GM10847 (cell line): ENCODE data around the gene C12orf75.

ENCODE experiments used
- POLR2A ChIP-seq: IDR thresholded peaks from 2 replicates; pipeline ENCODE4 v1.6.1; 2011; ENCODE audit not compliant: insufficient read length; ENCODE audit errors: extremely low read depth

Gene C12orf75

GRCh38 chr12:105301696-105302095 is 28.8 kb upstream of the C12orf75 start:
- TF ChIP-seq POLR2A: no peak

GRCh38 chr12:105315130-105315529 is 15.4 kb upstream of the C12orf75 start:
- no peak for TF ChIP-seq POLR2A

- no peak for TF ChIP-seq POLR2A
These were observed 14.8 kb upstream of the C12orf75 start for GRCh38 chr12:105315726-105316125.

- no peak for TF ChIP-seq POLR2A
These were observed 13.3 kb upstream of the C12orf75 start for GRCh38 chr12:105316931-105317852.

GRCh38 chr12:105317942-105318621 is 12.4 kb upstream of the C12orf75 start:
- TF ChIP-seq POLR2A: no peak

- TF ChIP-seq POLR2A: no peak
These were observed 11.6 kb upstream of the C12orf75 start for GRCh38 chr12:105318651-105319483.

- TF ChIP-seq POLR2A: no peak
These were observed 10.7 kb upstream of the C12orf75 start for GRCh38 chr12:105319691-105320209.

GRCh38 chr12:105321125-105321524 is 9.4 kb upstream of the C12orf75 start:
- TF ChIP-seq POLR2A: no peak

GRCh38 chr12:105322070-105322469 is 8.4 kb upstream of the C12orf75 start:
- no peak for TF ChIP-seq POLR2A

GRCh38 chr12:105324704-105325103 is 5.8 kb upstream of the C12orf75 start:
- no peak for TF ChIP-seq POLR2A

GRCh38 chr12:105325117-105325516 is 5.4 kb upstream of the C12orf75 start:
- TF ChIP-seq POLR2A: no peak

GRCh38 chr12:105329926-105330282 is 587 bp upstream of the C12orf75 start:
- TF ChIP-seq POLR2A: no peak

- no peak for TF ChIP-seq POLR2A
These were observed 677 bp downstream of the C12orf75 start for GRCh38 chr12:105330931-105331804.

GRCh38 chr12:105331805-105332251 is 1.3 kb downstream of the C12orf75 start:
- TF ChIP-seq POLR2A: no peak

GRCh38 chr12:105332925-105333324 is 2.4 kb downstream of the C12orf75 start:
- TF ChIP-seq POLR2A: no peak

GRCh38 chr12:105334001-105334400 is 3.5 kb downstream of the C12orf75 start:
- TF ChIP-seq POLR2A: no peak
